Cardiac muscle cell (in vitro differentiated cells and primary cell): ENCODE data around the gene KANSL3. TPM values are rescaled to one million over a fixed set of nuclear protein-coding genes. Genes with fewer than 3 reads are reported as not detected.

Experiments
- DNase-seq, 2 donors: peaks; one replicate each; pipeline versions ENCODE4 v3.0.0 to v3.0.0-alpha.2; 2010 to 2017; ENCODE audit warnings: low read depth in 1 of 2, low spot score in 1 of 2
- H3K27ac ChIP-seq: fragments of 200-600 bp; sonication (generic); 2 replicates; pipeline ENCODE4 v1.5.1; 2016
- H3K27me3 ChIP-seq: fragments of 200-600 bp; sonication (generic); 2 replicates; pipeline ENCODE4 v1.6.0; 2016; ENCODE audit warnings: control low read depth
- H3K36me3 ChIP-seq: fragments of 200-600 bp; sonication (generic); 2 replicates; pipeline ENCODE4 v1.5.1; 2016; ENCODE audit warnings: control low read depth
- H3K4me1 ChIP-seq: fragments of 200-600 bp; sonication (generic); 2 replicates; pipeline ENCODE4 v1.8.1; 2017; ENCODE audit warnings: low read depth, mild to moderate bottlenecking, mixed run types
- H3K4me3 ChIP-seq: fragments of 200-600 bp; sonication (generic); 2 replicates; pipeline ENCODE4 v1.5.1; 2016; ENCODE audit warnings: mild to moderate bottlenecking
- H3K9me3 ChIP-seq: fragments of 200-600 bp; sonication (generic); 2 replicates; pipeline ENCODE4 v1.5.1; 2017; ENCODE audit warnings: low read depth, mild to moderate bottlenecking, control low read depth
- polyA plus RNA-seq: library from polyadenylated mRNA; unstranded; fragments of >200 nt; fragmentation: Nextera tagmentation; extraction: Ambion mirVana; gene quantifications from 2 replicates; pipeline ENCODE4 v1.2.1, GENCODE V29; 2016
- total RNA-seq: library from RNA; depleted of rRNA; stranded (reverse); fragments of >200 nt; gene quantifications from 2 replicates; pipeline ENCODE4 v1.2.3, GENCODE V29; 2016
- TF ChIP-seq, protein P1 (sequence below): IDR thresholded peaks from 2 replicates; pipeline ENCODE4 v1.5.1; 2012; ENCODE audit warnings: low read depth, mild to moderate bottlenecking, low read length

Gene KANSL3
- total and polyA plus RNA-seq, 2 experiments from 2014 or later = 40.4 to 59.2 TPM

DNA sequence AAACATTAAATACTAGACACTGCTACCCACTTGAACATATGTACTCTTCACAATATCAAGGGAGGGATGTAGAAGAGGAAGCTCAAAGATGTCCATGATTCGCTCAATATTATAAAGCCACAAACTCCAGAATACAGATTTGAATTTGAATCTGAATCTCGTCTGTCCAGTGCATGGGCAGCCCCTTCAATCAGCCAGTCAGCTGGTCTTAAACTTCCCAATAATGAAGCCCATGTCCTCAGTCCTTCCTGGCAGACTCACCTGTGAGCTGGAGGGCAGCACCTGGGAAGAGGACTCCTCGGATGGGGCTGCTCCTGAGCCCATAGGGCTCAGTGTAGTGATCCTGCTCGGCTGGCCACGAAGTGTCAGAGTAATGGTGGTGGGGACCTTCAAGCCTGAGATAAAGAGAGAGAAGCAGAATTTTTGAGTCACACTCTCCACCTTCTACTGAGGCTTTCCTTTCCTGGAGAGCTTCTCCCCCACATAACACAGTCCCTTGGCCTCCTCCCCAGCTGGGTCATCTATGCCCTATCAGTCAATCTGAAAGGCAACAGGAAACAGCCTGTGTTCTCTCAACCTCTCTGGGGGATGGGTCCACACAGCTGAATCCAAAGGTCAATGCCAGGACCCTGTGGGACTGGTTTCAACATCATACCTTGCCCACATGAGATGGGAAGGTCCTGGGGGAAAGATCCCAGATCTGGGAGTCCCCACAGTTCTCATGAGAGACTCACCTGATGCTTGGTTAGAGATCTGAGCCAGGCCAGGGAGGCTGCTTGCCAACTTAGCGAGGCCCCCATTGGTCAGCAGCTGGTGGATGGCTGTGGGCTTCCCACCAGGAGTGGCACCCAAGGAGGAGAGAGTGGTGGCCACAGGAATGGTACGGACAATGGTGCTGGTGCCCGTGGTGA, 36.5 kb downstream of the KANSL3 start:
- TF ChIP-seq, protein P1, sequence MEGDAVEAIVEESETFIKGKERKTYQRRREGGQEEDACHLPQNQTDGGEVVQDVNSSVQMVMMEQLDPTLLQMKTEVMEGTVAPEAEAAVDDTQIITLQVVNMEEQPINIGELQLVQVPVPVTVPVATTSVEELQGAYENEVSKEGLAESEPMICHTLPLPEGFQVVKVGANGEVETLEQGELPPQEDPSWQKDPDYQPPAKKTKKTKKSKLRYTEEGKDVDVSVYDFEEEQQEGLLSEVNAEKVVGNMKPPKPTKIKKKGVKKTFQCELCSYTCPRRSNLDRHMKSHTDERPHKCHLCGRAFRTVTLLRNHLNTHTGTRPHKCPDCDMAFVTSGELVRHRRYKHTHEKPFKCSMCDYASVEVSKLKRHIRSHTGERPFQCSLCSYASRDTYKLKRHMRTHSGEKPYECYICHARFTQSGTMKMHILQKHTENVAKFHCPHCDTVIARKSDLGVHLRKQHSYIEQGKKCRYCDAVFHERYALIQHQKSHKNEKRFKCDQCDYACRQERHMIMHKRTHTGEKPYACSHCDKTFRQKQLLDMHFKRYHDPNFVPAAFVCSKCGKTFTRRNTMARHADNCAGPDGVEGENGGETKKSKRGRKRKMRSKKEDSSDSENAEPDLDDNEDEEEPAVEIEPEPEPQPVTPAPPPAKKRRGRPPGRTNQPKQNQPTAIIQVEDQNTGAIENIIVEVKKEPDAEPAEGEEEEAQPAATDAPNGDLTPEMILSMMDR = no peak
- Histone ChIP-seq H3K27me3 (no peaks in the 10 kb centered on the region), H3K36me3 (peaks cover 68% of the 10 kb centered on the region), H3K27ac (no peak overlapping the region), H3K4me3 (no peak overlapping the region), H3K4me1 (peaks cover 5% of the 10 kb centered on the region), H3K9me3 (no peaks in the 10 kb centered on the region)
- no peak for DNase-seq

DNA sequence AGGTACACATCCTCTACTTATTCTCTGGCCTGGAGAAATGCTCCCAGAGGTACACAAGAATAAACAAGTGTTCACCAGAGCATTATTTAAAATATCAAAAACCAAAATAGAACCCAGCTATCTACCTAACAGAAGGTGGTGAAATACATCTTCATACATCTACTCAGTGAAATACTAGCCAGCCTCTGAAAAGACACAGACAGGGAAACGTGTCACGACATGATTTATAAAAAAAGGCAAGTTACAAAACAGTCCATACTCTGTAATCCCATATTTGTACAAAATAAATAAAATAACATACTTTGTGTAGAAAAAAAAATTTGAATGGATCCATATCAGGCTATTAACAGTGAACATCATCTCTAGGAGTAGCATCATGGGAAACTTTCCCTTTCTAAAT, 38.2 kb downstream of the KANSL3 start:
- H3K4me3 ChIP-seq = no peak overlapping the region
- TF ChIP-seq, protein P1 = no peak
- H3K4me1 ChIP-seq = peaks cover 5% of the 10 kb centered on the region
- DNase-seq = no peak
- no peaks in the 10 kb centered on the region for H3K27me3 ChIP-seq
- H3K27ac ChIP-seq = no peak overlapping the region
- H3K36me3 ChIP-seq = peaks cover 67% of the 10 kb centered on the region
- H3K9me3 ChIP-seq = no peaks in the 10 kb centered on the region

DNA sequence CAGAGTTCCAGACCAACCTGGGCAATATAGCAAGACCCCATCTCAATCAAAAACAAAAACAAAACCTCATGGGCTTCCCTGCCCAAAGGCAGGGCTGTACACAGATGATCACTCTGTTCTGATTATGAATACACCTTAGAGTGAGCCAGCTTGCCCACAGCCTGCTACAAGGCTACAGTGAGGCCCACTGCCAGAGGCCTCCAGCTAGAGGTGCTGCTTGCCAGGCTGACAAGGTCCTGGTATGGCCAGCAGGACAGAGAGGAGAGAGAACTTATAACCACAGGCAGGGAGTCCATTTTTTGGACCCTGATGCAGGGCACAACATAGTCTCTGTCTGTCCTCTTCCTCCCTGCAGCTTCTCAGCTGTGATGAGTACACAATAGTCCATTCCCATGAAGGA, 41.5 kb downstream of the KANSL3 start:
- Histone ChIP-seq H3K36me3 (peaks cover 49% of the 10 kb centered on the region), H3K4me3 (no peak overlapping the region), H3K9me3 (no peaks in the 10 kb centered on the region), H3K4me1 (peaks cover 5% of the 10 kb centered on the region), H3K27ac (no peak overlapping the region), H3K27me3 (no peaks in the 10 kb centered on the region)
- no peak for DNase-seq
- TF ChIP-seq, protein P1 = no peak

DNA sequence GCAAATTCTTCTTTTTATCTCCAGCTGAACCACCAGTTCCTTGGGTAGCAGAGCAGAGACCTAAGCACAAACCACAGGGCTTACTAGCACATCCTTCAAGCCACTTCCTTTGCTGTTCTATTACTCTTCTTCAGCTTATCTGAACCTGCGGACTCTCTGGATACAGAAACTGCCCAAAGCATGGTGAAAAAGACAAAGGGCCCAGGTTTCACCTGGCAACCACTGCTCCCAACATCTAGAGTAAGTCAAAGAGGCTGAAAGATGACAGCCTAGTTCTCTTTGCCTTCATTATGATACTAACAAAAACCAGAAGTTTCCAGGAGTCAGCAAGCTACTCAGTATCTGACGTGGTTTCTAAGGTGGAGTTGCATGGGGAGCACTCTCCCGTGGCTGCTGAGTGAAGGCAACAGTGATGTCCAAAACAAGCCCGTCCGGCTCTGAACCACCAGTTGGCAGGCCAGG, 43.4 kb downstream of the KANSL3 start:
- Histone ChIP-seq H3K4me1 (peaks cover 5% of the 10 kb centered on the region), H3K4me3 (no peak overlapping the region), H3K27me3 (no peaks in the 10 kb centered on the region), H3K9me3 (no peaks in the 10 kb centered on the region), H3K27ac (no peak overlapping the region), H3K36me3 (peaks cover 34% of the 10 kb centered on the region)
- TF ChIP-seq, protein P1 = no peak
- DNase-seq = no peak

DNA sequence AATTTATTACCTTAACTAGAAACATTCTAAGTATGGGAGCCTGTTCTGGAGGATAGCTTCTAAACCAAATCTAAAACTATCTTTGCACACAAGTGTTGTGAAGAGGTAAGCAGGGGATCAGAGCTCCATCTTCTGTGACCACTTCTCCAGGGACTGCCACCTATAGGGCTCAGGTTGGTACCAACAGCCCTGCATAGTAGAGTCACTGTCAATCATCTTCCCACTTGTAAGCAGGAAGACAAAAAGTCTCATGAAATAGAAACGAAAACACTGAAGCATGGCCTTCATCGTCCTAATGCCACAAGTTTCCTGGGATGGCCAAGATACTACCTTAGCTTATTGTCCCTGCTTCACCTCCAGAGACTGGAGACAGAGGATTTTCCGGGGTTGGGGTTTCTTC, 43.8 kb downstream of the KANSL3 start:
- no peak overlapping the region for H3K27ac ChIP-seq
- TF ChIP-seq, protein P1 = no peak
- peaks cover 35% of the 10 kb centered on the region for H3K36me3 ChIP-seq
- H3K27me3 ChIP-seq = no peaks in the 10 kb centered on the region
- H3K9me3 ChIP-seq = no peaks in the 10 kb centered on the region
- H3K4me3 ChIP-seq = no peak overlapping the region
- no peak for DNase-seq
- H3K4me1 ChIP-seq = peaks cover 5% of the 10 kb centered on the region
